Measurements from ENCODE around the gene CD22.

CD22 gene

DNA sequence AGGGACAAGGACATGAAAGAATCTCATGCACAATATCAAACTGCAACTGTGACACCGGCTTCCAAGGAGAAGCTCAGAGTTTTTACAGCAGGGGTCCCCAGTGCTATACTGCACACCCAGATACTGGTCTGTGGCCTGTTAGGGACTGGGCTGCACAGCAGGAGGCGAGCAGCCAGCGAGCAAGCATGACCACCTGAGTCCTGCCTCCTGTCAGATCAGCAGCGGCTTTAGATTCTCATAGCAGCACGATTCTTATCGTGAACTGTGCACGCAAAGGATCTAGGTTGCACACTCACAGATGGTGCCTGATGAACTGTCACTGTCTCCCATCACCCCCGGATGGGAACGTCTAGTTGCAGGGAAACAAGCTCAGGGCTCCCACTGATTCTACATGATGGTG lies 13.1 kb upstream of the CD22 start:
- DNase-seq = no peak

DNA sequence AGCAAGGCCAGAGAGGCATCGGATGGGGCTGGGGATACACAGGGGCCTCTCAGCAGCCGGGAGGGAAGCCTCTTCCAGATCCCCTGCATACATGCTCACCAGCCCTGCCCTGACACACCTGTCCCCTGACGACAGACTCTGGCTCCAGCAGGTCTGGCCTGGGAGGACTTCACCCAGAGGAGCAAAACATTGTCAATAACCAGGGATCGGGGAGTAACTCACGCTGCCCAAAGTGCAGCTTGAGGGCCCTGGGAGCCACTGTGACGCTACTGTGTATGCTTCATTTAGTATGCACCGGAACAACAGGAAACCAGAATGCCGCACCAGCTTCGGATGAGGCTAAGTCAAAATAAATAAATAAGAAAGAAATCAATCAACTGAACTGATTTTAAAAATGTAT lies 12.4 kb upstream of the CD22 start:
- DNase-seq = no peak

DNA sequence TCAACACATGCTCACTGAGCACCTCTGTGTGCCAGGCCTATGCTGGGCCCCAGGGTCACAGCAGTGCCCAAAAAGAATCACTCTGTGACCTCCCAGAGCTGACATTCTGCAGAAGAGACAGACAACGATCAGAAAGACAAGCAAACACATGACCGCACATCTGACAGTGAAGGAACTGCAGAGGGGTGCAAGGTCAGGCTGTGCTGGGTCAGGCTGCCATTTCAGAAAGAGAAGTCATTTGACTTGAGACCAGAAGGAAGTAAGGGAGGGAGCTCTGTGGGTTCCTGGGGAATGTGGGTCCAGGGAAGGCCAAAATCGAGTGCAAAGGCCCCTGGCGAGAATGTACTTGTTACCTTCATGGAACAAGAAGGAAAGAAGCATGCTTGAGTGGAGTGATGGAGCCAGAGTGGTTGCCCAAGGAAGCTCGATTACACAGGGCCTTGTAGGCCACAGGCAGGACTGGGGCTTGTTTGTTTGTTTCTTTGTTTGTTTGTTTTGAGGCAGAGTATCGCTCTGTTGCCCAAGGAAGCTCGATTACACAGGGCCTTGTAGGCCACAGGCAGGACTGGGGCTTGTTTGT lies 11.4 kb upstream of the CD22 start:
- no peak for DNase-seq

DNA sequence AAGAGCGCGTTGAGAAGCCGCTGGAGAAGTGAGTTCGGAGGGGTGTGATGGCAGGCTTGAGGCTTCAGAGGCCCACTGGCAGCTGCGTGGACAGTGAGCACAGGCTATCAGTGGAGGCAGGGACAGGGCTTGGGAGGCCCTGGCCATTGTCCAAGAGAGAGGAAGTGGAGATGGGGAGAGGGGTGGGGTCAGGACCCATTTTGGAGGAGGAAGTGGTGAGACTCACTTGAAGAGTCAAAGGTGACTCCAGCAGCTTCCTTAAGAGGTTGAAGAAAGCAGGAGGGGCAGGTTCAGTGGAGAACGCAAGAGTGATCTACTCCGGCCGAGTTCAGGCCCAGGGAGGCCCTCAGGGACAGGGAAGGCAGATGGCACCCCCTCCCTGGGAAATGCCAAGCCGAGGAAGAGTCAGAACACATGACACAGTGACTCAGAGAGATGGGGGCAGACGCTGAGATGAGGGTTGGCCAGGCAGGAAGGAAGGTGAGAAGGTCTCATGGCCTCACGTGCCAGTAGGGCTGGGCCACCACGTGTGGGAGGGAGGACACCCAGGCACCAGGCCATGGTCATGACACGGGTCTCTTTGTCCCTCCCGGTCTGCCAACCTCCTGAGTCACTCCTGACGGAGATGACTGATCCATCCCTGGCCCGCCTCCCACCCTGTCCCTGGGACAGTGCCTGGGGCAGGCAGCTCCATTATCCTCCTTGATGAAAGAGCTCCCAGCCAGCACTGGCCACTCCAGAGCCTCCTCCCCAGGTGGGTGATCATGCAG lies 10.1 kb upstream of the CD22 start:
- no peak for DNase-seq

GRCh38 chr19:35320065-35320713 lies 8.8 kb upstream of the CD22 start:
- DNase-seq = no peak

DNA sequence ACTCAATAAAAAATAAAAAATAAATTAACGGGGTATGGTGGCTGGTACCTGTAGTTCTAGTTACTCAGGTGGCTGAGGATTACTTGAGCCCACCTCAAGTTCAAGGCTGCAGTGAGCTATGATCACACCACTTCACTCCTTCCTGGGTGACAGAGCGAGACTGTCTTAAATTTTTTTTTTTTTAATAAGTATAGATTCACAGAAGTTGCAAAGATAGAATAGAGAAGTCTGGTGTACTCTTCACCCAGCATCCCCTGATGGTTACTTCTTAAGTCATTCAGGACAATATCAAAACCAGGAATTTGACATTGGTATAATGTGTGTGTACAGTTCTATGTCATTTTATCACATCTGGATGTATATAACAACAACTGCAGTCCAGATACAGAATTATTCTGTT lies 7.7 kb upstream of the CD22 start:
- DNase-seq = no peak

GRCh38 chr19:35322014-35322413 lies 7.0 kb upstream of the CD22 start:
- no peak for DNase-seq

DNA sequence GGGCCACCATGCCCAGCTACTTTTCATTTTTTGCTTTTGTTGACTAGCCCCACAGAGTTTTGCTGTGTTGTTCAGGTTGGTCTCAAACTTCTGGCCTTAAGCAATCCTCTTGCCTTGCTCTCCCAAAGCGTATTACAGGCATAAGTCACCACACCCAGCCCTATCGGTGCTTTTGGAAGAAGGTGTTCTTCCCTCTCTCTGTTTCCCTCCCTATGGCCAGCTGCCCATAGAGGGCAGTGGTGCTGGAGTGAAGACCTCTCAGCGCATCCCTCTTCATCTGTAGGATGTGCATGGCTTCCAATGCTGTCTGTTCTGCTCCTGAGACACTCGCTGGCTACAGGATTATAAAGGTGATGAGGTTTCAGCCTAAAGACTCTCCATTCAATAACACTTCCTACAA lies 1.3 kb upstream of the CD22 start:
- no peak for DNase-seq

- DNase-seq = no peak
These were observed 336 bp downstream of the CD22 start for GRCh38 chr19:35329323-35329722.

- DNase-seq = no peak
These were observed 1.5 kb downstream of the CD22 start for GRCh38 chr19:35330475-35330874.

- DNase-seq = no peak
These were observed 2.7 kb downstream of the CD22 start for GRCh38 chr19:35331551-35332214.

DNA sequence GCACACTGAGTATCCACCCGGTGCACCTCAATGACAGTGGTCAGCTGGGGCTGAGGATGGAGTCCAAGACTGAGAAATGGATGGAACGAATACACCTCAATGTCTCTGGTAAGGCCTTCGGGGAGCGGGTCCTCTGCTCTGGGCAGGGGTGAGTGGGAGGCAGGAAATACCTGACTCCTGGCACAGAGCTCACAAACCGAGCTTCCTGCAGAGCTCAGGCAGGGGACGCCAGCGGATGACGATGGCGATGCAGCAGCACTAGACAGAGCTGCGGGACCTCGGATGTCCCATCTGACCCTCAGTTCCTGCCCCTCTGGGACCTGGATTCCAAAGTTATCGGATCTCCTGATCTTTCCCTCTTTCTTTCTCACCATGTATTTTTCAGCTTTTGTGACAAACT lies 3.8 kb downstream of the CD22 start:
- no peak for DNase-seq

DNA sequence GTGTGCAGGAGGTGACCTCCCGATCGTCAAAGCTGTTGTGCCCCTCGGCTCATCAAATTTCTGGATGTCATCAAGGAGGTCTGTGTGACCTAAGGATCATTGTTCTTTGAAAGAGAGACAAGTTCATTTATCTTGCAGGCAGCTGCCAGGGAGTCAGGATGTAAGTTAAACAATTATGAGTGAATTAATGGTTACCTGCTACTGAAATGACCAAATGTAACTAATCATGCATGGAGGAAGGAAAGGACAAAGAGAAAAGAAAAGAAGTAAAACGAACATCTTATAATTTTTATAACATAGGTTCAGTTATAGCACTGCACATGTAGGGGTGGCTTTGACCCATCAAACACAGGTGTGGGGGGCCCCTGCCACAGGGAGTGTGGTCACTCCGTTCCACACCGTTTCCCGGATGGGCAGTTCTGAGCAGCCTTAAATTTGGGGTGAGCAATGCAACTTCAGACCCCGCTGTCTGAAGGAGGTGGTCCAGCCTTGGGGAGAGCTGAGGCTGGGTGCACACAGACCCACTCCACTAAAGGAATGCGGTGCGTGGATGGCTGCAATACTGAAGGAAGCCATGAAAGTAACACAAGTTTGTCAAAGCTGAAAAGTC lies 5.3 kb downstream of the CD22 start:
- DNase-seq = no peak

DNA sequence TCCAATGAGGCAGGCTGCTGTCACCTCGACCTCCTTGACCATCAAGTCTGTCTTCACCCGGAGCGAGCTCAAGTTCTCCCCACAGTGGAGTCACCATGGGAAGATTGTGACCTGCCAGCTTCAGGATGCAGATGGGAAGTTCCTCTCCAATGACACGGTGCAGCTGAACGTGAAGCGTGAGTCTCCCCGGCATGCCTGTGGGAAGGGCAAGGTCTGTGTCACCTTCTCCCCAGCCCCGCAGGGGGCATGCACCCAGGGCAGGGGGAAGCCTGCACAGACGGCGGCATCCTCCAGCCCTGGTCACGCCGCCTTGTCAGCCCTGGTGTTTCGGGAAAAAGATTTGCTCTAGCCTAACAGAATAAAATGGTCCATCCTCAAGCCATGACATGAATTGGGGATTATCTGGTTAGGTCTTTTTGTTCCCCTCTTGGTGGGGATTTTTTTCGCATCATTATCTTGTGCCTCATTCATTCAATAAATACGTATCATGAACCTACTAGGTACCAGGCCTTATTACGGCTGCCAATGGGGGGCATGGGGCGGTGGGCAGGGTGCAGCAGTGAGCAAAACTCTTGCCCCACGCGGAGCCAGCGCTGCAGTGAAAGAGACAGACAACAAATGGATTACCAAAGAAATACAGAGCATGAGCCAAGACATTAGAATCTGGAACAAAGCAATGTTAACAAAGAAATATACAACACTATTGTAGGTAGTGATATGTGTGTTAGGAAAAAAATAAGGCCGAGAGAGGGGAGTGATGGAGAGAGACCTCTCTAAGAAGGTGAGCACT lies 7.4 kb downstream of the CD22 start:
- no peak for DNase-seq

- no peak for DNase-seq
These were observed 8.4 kb downstream of the CD22 start for GRCh38 chr19:35337097-35337983.

GRCh38 chr19:35337984-35338296 lies 9.0 kb downstream of the CD22 start:
- no peak for DNase-seq

GRCh38 chr19:35340431-35340830 lies 11.4 kb downstream of the CD22 start:
- no peak for DNase-seq

DNA sequence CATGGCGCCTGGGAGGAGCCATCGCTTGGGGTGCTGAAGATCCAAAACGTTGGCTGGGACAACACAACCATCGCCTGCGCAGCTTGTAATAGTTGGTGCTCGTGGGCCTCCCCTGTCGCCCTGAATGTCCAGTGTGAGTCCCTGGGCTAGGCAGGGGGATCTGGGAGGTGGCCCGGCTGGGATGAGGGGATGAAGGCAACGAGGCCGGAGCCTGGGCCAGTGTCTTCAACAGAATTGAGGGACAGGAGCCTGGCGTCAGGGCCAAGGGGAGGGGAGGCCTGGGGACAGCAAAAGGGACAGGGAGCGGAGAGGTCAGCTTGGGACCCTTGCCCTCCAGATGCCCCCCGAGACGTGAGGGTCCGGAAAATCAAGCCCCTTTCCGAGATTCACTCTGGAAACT lies 12.0 kb downstream of the CD22 start:
- DNase-seq = no peak

- no peak for DNase-seq
These were observed 12.7 kb downstream of the CD22 start for GRCh38 chr19:35341565-35342225.

DNA sequence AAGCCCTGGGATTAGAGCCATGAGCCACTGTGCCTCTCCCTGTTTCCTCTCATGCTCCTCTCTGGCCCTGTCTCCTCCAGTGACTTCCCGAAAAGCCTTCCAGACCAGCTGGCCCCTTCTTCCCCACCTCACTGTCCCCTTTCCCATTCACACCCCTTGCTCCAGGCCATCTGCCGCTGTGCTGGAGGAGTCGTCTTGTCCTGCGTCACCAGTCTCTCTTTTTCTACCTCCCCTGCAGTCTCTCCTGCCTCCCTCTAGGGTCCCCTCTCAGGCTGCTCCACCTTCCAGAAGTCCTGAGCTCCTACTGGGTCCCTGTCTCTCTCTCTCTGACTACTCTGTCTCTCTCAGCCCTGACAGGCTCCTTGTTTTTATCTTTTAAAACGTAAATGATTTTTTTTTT lies 13.4 kb downstream of the CD22 start:
- DNase-seq = no peak

- no peak for DNase-seq
These were observed 15.6 kb downstream of the CD22 start for GRCh38 chr19:35344511-35345031.
